Smooth muscle cell (in vitro differentiated cells): Measurements from ENCODE around the gene MNX1. TPM values are rescaled to one million over a fixed set of nuclear protein-coding genes. Genes with fewer than 3 reads are reported as not detected.
A peak's percentile ranks its signal among the peaks of the same experiment; 100 is the strongest.

Source experiments
- DNase-seq: peaks from one replicate; lab custom pipeline; 2025; ENCODE audit not compliant: unreplicated experiment; lab: John Stamatoyannopoulos, UW
- H2AFZ ChIP-seq: fragments of 200-600 bp; sonication (generic); 2 replicates; pipeline ENCODE4 v1.6.0; 2016; ENCODE audit warnings: antibody characterized with exemption, low read depth, mild to moderate bottlenecking
- H3F3A ChIP-seq: fragments of 200-600 bp; sonication (generic); 2 replicates; pipeline ENCODE4 v1.6.0; 2017; ENCODE audit warnings: antibody characterized with exemption, low read depth
- H3K27ac ChIP-seq: fragments of 200-600 bp; sonication (generic); 2 replicates; pipeline ENCODE4 v1.5.1; 2016; ENCODE audit warnings: low read depth, mild to moderate bottlenecking
- H3K27me3 ChIP-seq: fragments of 200-600 bp; sonication (generic); 2 replicates; pipeline ENCODE4 v1.6.1; 2016; ENCODE audit warnings: low read depth, mild to moderate bottlenecking
- H3K36me3 ChIP-seq: fragments of 200-600 bp; sonication (generic); 2 replicates; pipeline ENCODE4 v1.5.1; 2016; ENCODE audit warnings: low read depth
- H3K4me1 ChIP-seq: fragments of 200-600 bp; sonication (generic); 2 replicates; pipeline ENCODE4 v1.5.1; 2016; ENCODE audit warnings: low read depth
- H3K4me2 ChIP-seq: fragments of 200-600 bp; sonication (generic); 2 replicates; pipeline ENCODE4 v1.6.0; 2016; ENCODE audit warnings: mild to moderate bottlenecking
- H3K4me3 ChIP-seq: fragments of 200-600 bp; sonication (generic); 2 replicates; pipeline ENCODE4 v1.5.1; 2016; ENCODE audit warnings: mild to moderate bottlenecking
- H3K79me2 ChIP-seq: fragments of 200-600 bp; sonication (generic); 2 replicates; pipeline ENCODE4 v1.6.0; 2016; ENCODE audit warnings: low read depth, mild to moderate bottlenecking
- H3K9ac ChIP-seq: fragments of 200-600 bp; sonication (generic); 2 replicates; pipeline ENCODE4 v1.6.0; 2016; ENCODE audit warnings: low read depth
- H3K9me3 ChIP-seq: fragments of 200-600 bp; sonication (generic); replicated peaks from 2 replicates; pipeline ENCODE4 v1.5.1; 2016; ENCODE audit warnings: low read depth
- H4K20me1 ChIP-seq: fragments of 200-600 bp; sonication (generic); 2 replicates; pipeline ENCODE4 v1.6.0; 2016; ENCODE audit warnings: low read depth
- CTCF ChIP-seq: fragments of 200-600 bp; sonication (generic); IDR thresholded peaks from 2 replicates; pipeline ENCODE4 v1.5.1; 2017; ENCODE audit warnings: borderline replicate concordance, mild to moderate bottlenecking, antibody characterized with exemption; ENCODE audit not compliant: insufficient read depth, poor library complexity, severe bottlenecking
- WGBS: methylation state at CpG from one replicate; pipeline ENCODE4 v1.1.7; 2016; ENCODE audit warnings: low lambda C conversion rate; 5-methylcytosine and 5-hydroxymethylcytosine counted together
- polyA plus RNA-seq: library from polyadenylated mRNA; unstranded; fragments of >200 nt; fragmentation: Nextera tagmentation; extraction: Ambion mirVana; gene quantifications from 2 replicates; pipeline ENCODE4 v1.2.1, GENCODE V29; 2016
- total RNA-seq: library from RNA; depleted of rRNA; stranded (reverse); fragments of >200 nt; gene quantifications from 2 replicates; pipeline ENCODE4 v1.2.3, GENCODE V29; 2014

The MNX1 gene
- total and polyA plus RNA-seq, 2 experiments from 2014 or later, result not detected

GRCh38 chr7:157021871-157022680, 11.6 kb upstream of the MNX1 start:
- Histone ChIP-seq H3K4me2 (no peak overlapping the region), H4K20me1 (no peaks in the 10 kb centered on the region), H3K4me1 (peaks cover 12% of the 10 kb centered on the region), H3K27ac (no peak overlapping the region), H3K36me3 (no peaks in the 10 kb centered on the region), H3K4me3 (no peak overlapping the region), H2AFZ (no peak overlapping the region), H3K9ac (no peak overlapping the region), H3K27me3 (peaks cover 100% of the 10 kb centered on the region), H3F3A (no peaks in the 10 kb centered on the region), H3K79me2 (no peaks in the 10 kb centered on the region), H3K9me3 (no peaks in the 10 kb centered on the region)
- 6% methylated on average over 30 of the region's 30 CpGs for WGBS
- TF ChIP-seq CTCF, result no peak
- no peak for DNase-seq

DNA sequence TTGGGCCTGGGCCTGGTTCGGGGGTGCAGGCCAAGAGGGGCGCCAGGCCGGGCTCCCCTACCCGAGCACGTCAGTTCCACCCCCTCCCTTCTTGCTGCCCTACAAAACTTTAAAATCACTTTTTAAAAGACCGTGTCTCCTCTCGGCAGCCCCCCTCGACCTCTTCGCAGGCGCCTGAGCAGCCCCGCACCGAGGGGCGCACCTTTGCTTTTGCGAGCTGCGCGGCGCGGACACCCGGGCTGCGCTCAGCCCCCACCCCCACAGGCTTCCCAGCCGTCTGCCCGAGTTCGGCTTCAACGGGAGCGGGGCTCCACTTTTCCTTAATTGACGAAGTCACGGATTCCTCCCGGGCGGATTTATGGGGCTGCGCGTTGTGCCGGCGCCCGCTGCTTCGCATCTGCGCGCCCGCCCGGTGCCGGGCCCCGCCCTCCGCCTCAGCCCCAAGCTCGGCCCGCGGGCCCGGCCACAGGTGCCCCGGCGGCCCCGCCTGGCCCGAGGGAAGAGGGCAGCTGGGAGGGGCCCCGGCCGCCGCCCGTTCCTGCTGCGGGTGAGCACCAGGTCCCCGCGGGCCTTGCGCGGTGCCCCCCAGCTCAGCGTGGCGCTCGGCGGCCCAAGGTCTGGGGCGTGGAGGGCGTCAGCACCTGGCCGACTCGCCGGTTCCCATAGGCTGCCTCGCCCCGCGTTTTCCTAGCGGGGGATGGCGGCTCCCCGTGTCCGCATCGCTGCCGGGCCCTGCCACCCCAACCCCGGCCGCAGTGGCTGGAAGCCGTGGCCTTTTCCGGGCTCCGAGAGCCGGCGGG, 10.8 kb upstream of the MNX1 start:
- H3K27me3 ChIP-seq, result peaks cover 100% of the 10 kb centered on the region
- TF ChIP-seq CTCF, result no peak
- no peak overlapping the region for H3K9ac ChIP-seq
- H4K20me1 ChIP-seq, result no peaks in the 10 kb centered on the region
- H3F3A ChIP-seq, result no peaks in the 10 kb centered on the region
- no peaks in the 10 kb centered on the region for H3K36me3 ChIP-seq
- H3K9me3 ChIP-seq, result no peaks in the 10 kb centered on the region
- H3K4me3 ChIP-seq, result peak overlapping the region; percentile 29
- no peak overlapping the region for H3K27ac ChIP-seq
- 1% methylated on average over 40 of the region's 84 CpGs for WGBS
- H2AFZ ChIP-seq, result no peak overlapping the region
- H3K4me1 ChIP-seq, result peaks cover 12% of the 10 kb centered on the region
- no peak for DNase-seq
- no peaks in the 10 kb centered on the region for H3K79me2 ChIP-seq
- peak overlapping the region; percentile 67 for H3K4me2 ChIP-seq

- no peaks in the 10 kb centered on the region for H4K20me1 ChIP-seq
- H3K4me2 ChIP-seq, result peak overlapping the region; percentile 67
- no peak overlapping the region for H3K27ac ChIP-seq
- H3K36me3 ChIP-seq, result no peaks in the 10 kb centered on the region
- H3K4me1 ChIP-seq, result peaks cover 12% of the 10 kb centered on the region
- H3K27me3 ChIP-seq, result peaks cover 100% of the 10 kb centered on the region
- WGBS, result 5% methylated on average over 33 of the region's 38 CpGs
- peak overlapping the region; percentile 29 for H3K4me3 ChIP-seq
- no peak for DNase-seq
- TF ChIP-seq CTCF, result no peak
- H3K79me2 ChIP-seq, result no peaks in the 10 kb centered on the region
- H2AFZ ChIP-seq, result no peak overlapping the region
- no peaks in the 10 kb centered on the region for H3K9me3 ChIP-seq
- H3F3A ChIP-seq, result no peaks in the 10 kb centered on the region
- H3K9ac ChIP-seq, result no peak overlapping the region
Observed at GRCh38 chr7:157020514-157021070, 10.1 kb upstream of the MNX1 start.
